Spleen (tissue), 11 donors: ENCODE measurements around the gene CMIP. TPM values are rescaled to one million over a fixed set of nuclear protein-coding genes. Genes with fewer than 3 reads are reported as not detected.
"Not testable (repeated sequence)": the region's sequence is repeated elsewhere in the genome, so short reads cannot be mapped to it uniquely, and the experiment has no call there.

Experiments
- DNase-seq: peaks from one replicate; pipeline ENCODE4 v3.0.0-alpha.2; 2020
- H3K27ac ChIP-seq, 8 donors: fragments of 200-600 bp; sonication (generic) in 7 of 8; 1 replicate in 4 of 8; 2 replicates in 4 of 8; pipeline versions ENCODE4 v1.5.0 to v1.8.0; 2016 to 2021; ENCODE audit warnings: inconsistent platforms in 4 of 8, mild to moderate bottlenecking in 4 of 8, moderate library complexity in 1 of 8
- H3K27me3 ChIP-seq, 7 donors: fragments of 200-600 bp; sonication (generic) in 6 of 7; replicated peaks in 1 of 7; 1 replicate in 4 of 7; 2 replicates in 3 of 7; pipeline versions ENCODE4 v1.5.0 to v1.8.0; 2016 to 2021; ENCODE audit warnings: inconsistent platforms in 3 of 7, mild to moderate bottlenecking in 1 of 7
- H3K36me3 ChIP-seq, 6 donors: fragments of 200-600 bp; sonication (generic) in 5 of 6; 1 replicate in 4 of 6; 2 replicates in 2 of 6; pipeline versions ENCODE4 v1.5.0 to v1.8.0; 2016 to 2021; ENCODE audit warnings: inconsistent platforms in 2 of 6
- H3K4me1 ChIP-seq, 6 donors: fragments of 200-600 bp; sonication (generic) in 5 of 6; 1 replicate in 3 of 6; 2 replicates in 3 of 6; pipeline versions ENCODE4 v1.5.0 to v1.8.0; 2016 to 2021; ENCODE audit warnings: inconsistent platforms in 3 of 6
- H3K4me3 ChIP-seq, 8 donors: fragments of 200-600 bp; sonication (generic) in 7 of 8; 1 replicate in 4 of 8; 2 replicates in 4 of 8; pipeline versions ENCODE4 v1.5.0 to v1.8.0; 2016 to 2021; ENCODE audit warnings: inconsistent platforms in 4 of 8, mild to moderate bottlenecking in 4 of 8, moderate library complexity in 2 of 8
- H3K9me3 ChIP-seq, 8 donors: fragments of 200-600 bp; sonication (generic) in 7 of 8; 1 replicate in 4 of 8; 2 replicates in 4 of 8; pipeline versions ENCODE4 v1.5.0 to v1.8.0; 2016 to 2021; ENCODE audit warnings: inconsistent platforms in 4 of 8
- CTCF ChIP-seq, 11 experiments: fragments of 200-600 bp in 7 of 11; fragments of 450-650 bp in 4 of 11; sonication (generic) in 4 of 11; IDR thresholded peaks in 8 of 11; conservative IDR thresholded peaks in 3 of 11; 1 replicate in 7 of 11; 2 replicates in 4 of 11; pipeline versions ENCODE4 v1.4.0 to v1.8.0; 2016 to 2021; ENCODE audit warnings: antibody characterized with exemption in 11 of 11, inconsistent platforms in 4 of 11, mild to moderate bottlenecking in 1 of 11
- POLR2A ChIP-seq, 3 donors: fragments of 450-650 bp; IDR thresholded peaks; one replicate each; pipeline ENCODE4 v1.5.1; 2017; ENCODE audit warnings: antibody characterized with exemption in 3 of 3, mild to moderate bottlenecking in 1 of 3
- POLR2AphosphoS5 ChIP-seq, 3 donors: sonication (generic); formaldehyde crosslinking; IDR thresholded peaks; one replicate each; pipeline ENCODE4 v1.5.1; 2017; ENCODE audit warnings: antibody characterized with exemption in 3 of 3
- WGBS, 5 donors: extraction: QIAGEN DNeasy Blood & Tissue Kit in 3 of 5; methylation state at CpG; one replicate each; pipeline versions ENCODE4 v1.1.5 to v1.1.7; 2013 to 2018; 5-methylcytosine and 5-hydroxymethylcytosine counted together
- intact Hi-C: fragments of 100-400 bp; cut with DNase I; formaldehyde crosslinking; loops from one replicate; pipeline ENCODE4 v1.15.0; 2023; ENCODE audit warnings: low total_unique reads
- polyA plus RNA-seq, 3 donors: library from polyadenylated mRNA; stranded (reverse); fragments of 200-250 nt; gene quantifications; one replicate each; pipeline ENCODE4 v1.2.1, GENCODE V29; 2013
- total RNA-seq, 7 donors: library from RNA; depleted of rRNA in 3 of 7; stranded (reverse); fragments of >200 nt in 3 of 7; fragmentation: NEBNext Ultra II Directional in 4 of 7; extraction: Animal tissue kit (Norgen Biotek cat#: 25700) in 4 of 7; gene quantifications; one replicate each; pipeline versions ENCODE4 v1.1.0 to v1.2.1, GENCODE V29; 2016 to 2021
- donor health status: healthy with polysubstance abuse.
- donor health status: DM: no; HTN: no; CAD: no; lungs with moderate emphysema.
- donor health status: DM: no; HTN: no; CAD: no.
- donor health status: Bipolar disorder and iron deficiency.
- donor health status: healthy.
- donor health status: DM: no; HTN: no; CAD: no.
- donor health status: DM: yes; HTN: yes; CAD: no.

Gene CMIP
- total and polyA plus RNA-seq, 10 donors: 6.0 to 107 (median 63.6) TPM

GRCh38 chr16:81738783-81739496, 294.3 kb downstream of the CMIP start:
- Histone ChIP-seq H3K27me3 (no peaks in the 10 kb centered on the region), H3K9me3 (no peaks in the 10 kb centered on the region), H3K27ac (peak overlapping the region; percentile 63 to 92 (median 82)), H3K4me1 (peaks cover 14 to 55% (median 39%) of the 10 kb centered on the region in 6 donors), H3K4me3 (peak overlapping the region in 5 of 8 donors; percentile 19 to 59 (median 29)), H3K36me3 (no peaks in the 10 kb centered on the region)
- TF ChIP-seq CTCF (IDR thresholded peaks at IDR 0.05 in 8 of 11, conservative IDR thresholded peaks at IDR 0.05 in 3 of 11) (no peak), POLR2A (IDR thresholded peaks at IDR 0.05) (peak in 2 of 3 donors; percentile 44 to 47), POLR2AphosphoS5 (IDR thresholded peaks at IDR 0.05) (peak; percentile 81 to 89 (median 87))
- peak; percentile 98 for DNase-seq
- intact Hi-C loops: loop anchor here (5.0 kb wide), 1 partner anchor 532 kb away; no protein-coding TSS in a partner anchor
- 34 to 44% (median 37%) methylated on average over 12 to 18 of the region's 18 CpGs for whole genome bisulfite sequencing, 5 donors

GRCh38 chr16:81739503-81739902, 294.9 kb downstream of the CMIP start:
- no peaks in the 10 kb centered on the region for H3K36me3 ChIP-seq
- peak; percentile 78 for DNase-seq
- intact Hi-C loops: loop anchor here (5.0 kb wide), 1 partner anchor 532 kb away; no protein-coding TSS in a partner anchor
- peak overlapping the region; percentile 63 to 92 (median 82) for H3K27ac ChIP-seq
- peak overlapping the region in 5 of 8 donors; percentile 19 to 59 (median 29) for H3K4me3 ChIP-seq
- WGBS, 5 donors: 67 to 78% (median 73%) methylated on average over 7 to 8 of the region's 8 CpGs
- TF ChIP-seq POLR2A (IDR thresholded peaks at IDR 0.05): no peak
- TF ChIP-seq POLR2AphosphoS5 (IDR thresholded peaks at IDR 0.05): no peak
- TF ChIP-seq CTCF (IDR thresholded peaks at IDR 0.05 in 8 of 11, conservative IDR thresholded peaks at IDR 0.05 in 3 of 11): no peak
- H3K4me1 ChIP-seq: peaks cover 14 to 55% (median 39%) of the 10 kb centered on the region in 6 donors
- no peaks in the 10 kb centered on the region for H3K27me3 ChIP-seq
- no peaks in the 10 kb centered on the region for H3K9me3 ChIP-seq

GRCh38 chr16:81740169-81740568, 295.6 kb downstream of the CMIP start:
- intact Hi-C loops: no loop called here
- Histone ChIP-seq H3K9me3 (no peaks in the 10 kb centered on the region), H3K4me3 (peak overlapping the region in 1 of 8 donors; percentile 35), H3K27me3 (no peaks in the 10 kb centered on the region), H3K36me3 (no peaks in the 10 kb centered on the region), H3K27ac (peak overlapping the region in 7 of 8 donors; percentile 9 to 92 (median 85)), H3K4me1 (peaks cover 14 to 61% (median 39%) of the 10 kb centered on the region in 6 donors)
- peak; percentile 82 for DNase-seq
- WGBS, 5 donors: 63 to 66% (median 64%) methylated on average over 8 of the region's 8 CpGs
- TF ChIP-seq POLR2A (IDR thresholded peaks at IDR 0.05): no peak
- no peak for TF ChIP-seq CTCF (IDR thresholded peaks at IDR 0.05 in 8 of 11, conservative IDR thresholded peaks at IDR 0.05 in 3 of 11)
- peak in 1 of 3 donors; percentile 31 for TF ChIP-seq POLR2AphosphoS5 (IDR thresholded peaks at IDR 0.05)

- DNase-seq: peak; percentile 52
- intact Hi-C loops: not testable (repeated sequence)
Observed at GRCh38 chr16:81741430-81741770, 296.8 kb downstream of the CMIP start.

More at GRCh38 chr16:81741430-81741770, 296.8 kb downstream of the CMIP start:
- not testable (repeated sequence) for H3K36me3 ChIP-seq, H3K9me3 ChIP-seq, H3K27me3 ChIP-seq, H3K4me3 ChIP-seq
- peak overlapping the region in 4 of 8 donors; percentile 85 to 92 (median 90) for H3K27ac ChIP-seq
- 71 to 93% (median 89%) methylated on average over 6 of the region's 6 CpGs for WGBS, 5 donors
- H3K4me1 ChIP-seq: peaks cover 19 to 73% (median 50%) of the 10 kb centered on the region in 6 donors
